Neural crest cell (in vitro differentiated cells): Measurements from ENCODE around the gene LIF. TPM values are rescaled to one million over a fixed set of nuclear protein-coding genes. Genes with fewer than 3 reads are reported as not detected.
A peak's percentile ranks its signal among the peaks of the same experiment; 100 is the strongest.

Experiments used
- DNase-seq: peaks from one replicate; pipeline ENCODE4 v3.0.0; 2021; ENCODE audit warnings: low read depth, mixed read lengths, low spot score
- H3K27ac Mint-ChIP-seq: one replicate; pipeline ENCODE4 v1.8.0; 2021; ENCODE audit warnings: mild to moderate bottlenecking, mixed read lengths; ENCODE audit not compliant: unreplicated experiment
- H3K27me3 Mint-ChIP-seq: 2 replicates; pipeline ENCODE4 v1.8.0; 2021; ENCODE audit warnings: low read depth, mild to moderate bottlenecking, mixed read lengths
- H3K36me3 Mint-ChIP-seq: 2 replicates; pipeline ENCODE4 v1.8.0; 2021; ENCODE audit warnings: low read depth, mild to moderate bottlenecking, mixed read lengths
- H3K4me1 Mint-ChIP-seq: 2 replicates; pipeline ENCODE4 v1.8.0; 2021; ENCODE audit warnings: mixed read lengths
- H3K4me3 Mint-ChIP-seq: one replicate; pipeline ENCODE4 v1.8.0; 2021; ENCODE audit warnings: mild to moderate bottlenecking, mixed read lengths
- H3K9me3 Mint-ChIP-seq: 2 replicates; pipeline ENCODE4 v1.8.0; 2021; ENCODE audit warnings: mixed read lengths
- total RNA-seq: library from RNA; stranded (reverse); gene quantifications from 2 replicates; pipeline ENCODE4 v1.2.1, GENCODE V29; 2021
- TF ChIP-seq, protein P1 (sequence below): fragments of 200-600 bp; sonication (generic); conservative IDR thresholded peaks from 2 replicates; pipeline ENCODE4 v1.5.0; 2021; ENCODE audit warnings: antibody characterized with exemption, mild to moderate bottlenecking

LIF gene
- total RNA-seq, 1 donor from 2014 or later: 1.1 TPM

GRCh38 chr22:30289141-30289979 is 42.8 kb upstream of the LIF start, which contains the start of gene CASTOR1:
Gene CASTOR1, minus strand, starts transcription at chr22:30289505. Its CDS starts 8 bp downstream, at chr22:30289497.
- Mint-ChIP-seq H3K27ac (peak within 1 kb of the TSS; percentile 78), H3K4me3 (peak within 1 kb of the TSS; percentile 94), H3K36me3 (no peaks in the 10 kb centered on the region), H3K9me3 (no peaks in the 10 kb centered on the region), H3K4me1 (peaks cover 16% of the 10 kb centered on the region), H3K27me3 (peaks cover 3% of the 10 kb centered on the region)
- TF ChIP-seq, protein P1, sequence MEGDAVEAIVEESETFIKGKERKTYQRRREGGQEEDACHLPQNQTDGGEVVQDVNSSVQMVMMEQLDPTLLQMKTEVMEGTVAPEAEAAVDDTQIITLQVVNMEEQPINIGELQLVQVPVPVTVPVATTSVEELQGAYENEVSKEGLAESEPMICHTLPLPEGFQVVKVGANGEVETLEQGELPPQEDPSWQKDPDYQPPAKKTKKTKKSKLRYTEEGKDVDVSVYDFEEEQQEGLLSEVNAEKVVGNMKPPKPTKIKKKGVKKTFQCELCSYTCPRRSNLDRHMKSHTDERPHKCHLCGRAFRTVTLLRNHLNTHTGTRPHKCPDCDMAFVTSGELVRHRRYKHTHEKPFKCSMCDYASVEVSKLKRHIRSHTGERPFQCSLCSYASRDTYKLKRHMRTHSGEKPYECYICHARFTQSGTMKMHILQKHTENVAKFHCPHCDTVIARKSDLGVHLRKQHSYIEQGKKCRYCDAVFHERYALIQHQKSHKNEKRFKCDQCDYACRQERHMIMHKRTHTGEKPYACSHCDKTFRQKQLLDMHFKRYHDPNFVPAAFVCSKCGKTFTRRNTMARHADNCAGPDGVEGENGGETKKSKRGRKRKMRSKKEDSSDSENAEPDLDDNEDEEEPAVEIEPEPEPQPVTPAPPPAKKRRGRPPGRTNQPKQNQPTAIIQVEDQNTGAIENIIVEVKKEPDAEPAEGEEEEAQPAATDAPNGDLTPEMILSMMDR: no peak
- peak; percentile 95 for DNase-seq

DNA sequence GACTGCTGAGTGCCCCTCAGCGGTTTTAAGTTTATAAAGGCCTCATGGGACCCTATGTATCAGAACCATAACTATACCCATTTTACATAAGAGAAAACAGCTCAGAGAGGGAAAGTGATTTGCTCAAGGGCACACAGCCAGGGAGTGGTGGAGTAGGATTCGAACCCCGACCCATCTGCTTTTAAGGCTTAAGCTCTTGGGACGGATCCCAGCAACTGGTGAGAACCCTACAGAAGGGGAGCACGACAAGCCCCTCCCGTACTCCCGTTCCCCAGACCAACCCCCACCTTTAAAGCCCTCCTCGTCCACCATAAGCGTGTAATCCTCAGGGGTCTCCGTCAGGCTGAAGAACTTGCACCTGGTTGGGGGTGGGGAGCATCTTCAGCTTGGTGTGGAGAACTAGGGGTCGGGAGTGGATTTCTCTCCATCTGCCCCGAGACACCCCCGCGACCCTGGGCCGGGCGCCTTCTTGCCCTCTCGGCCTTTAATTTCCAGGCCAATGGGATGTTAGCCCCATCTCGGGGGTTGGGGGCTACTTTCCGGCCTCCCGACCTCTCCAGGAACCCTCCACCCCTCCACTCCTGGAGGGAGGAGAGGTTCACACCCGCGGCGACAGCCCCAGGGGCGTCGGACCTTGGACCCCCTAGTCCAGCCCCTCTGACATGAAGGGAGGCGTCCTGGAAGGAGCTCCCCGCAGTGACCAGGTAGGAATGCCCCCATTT is 42.0 kb upstream of the LIF start:
- Mint-ChIP-seq H3K4me3 (peak overlapping the region; percentile 94), H3K27ac (peak overlapping the region; percentile 78), H3K27me3 (peaks cover 3% of the 10 kb centered on the region), H3K4me1 (peaks cover 16% of the 10 kb centered on the region), H3K36me3 (no peaks in the 10 kb centered on the region), H3K9me3 (no peaks in the 10 kb centered on the region)
- DNase-seq: no peak
- TF ChIP-seq, protein P1: no peak

DNA sequence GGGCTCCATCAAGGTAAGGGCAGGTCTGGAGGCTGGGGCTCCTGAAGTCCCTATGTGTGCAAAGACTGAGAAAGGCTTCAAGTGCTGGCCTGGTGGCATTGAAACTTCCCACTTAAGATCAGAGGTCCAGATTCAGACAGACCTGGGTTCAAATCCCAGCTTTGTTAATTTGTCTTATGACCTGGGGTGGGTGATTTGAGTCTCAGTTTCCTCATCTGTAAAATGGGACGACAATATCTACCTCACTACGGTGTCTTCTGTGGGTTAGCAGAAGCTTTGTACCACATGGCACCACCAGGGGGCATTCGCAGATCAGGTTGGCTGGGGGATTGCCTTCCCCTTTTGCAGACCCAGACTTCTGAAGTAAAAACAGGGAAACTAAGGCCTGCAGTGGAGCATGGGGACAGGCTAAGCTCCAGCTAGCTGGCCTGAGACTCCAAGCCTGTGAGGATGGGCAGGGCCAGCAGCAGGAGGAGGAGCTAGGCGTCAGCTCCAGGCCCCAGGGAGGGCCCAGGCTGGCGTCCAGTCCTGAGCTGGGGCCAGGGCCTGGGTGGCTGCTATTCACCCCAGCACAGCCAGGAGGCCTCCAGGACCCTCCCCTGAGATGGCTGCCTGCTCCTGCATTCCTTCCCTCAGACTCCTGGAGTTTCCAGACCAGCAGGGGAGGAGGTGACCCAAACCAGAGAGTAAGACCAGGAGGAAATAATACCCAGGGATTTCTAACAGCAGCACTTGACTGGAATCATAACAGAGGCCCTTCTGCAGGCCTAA is 41.3 kb upstream of the LIF start:
- H3K27me3 Mint-ChIP-seq: peaks cover 3% of the 10 kb centered on the region
- TF ChIP-seq, protein P1: peak; percentile 82
- H3K27ac Mint-ChIP-seq: peak overlapping the region; percentile 78
- peaks cover 16% of the 10 kb centered on the region for H3K4me1 Mint-ChIP-seq
- peak; percentile 67 for DNase-seq
- no peaks in the 10 kb centered on the region for H3K36me3 Mint-ChIP-seq
- H3K4me3 Mint-ChIP-seq: peak overlapping the region; percentile 94
- H3K9me3 Mint-ChIP-seq: no peaks in the 10 kb centered on the region

- peaks cover 3% of the 10 kb centered on the region for H3K27me3 Mint-ChIP-seq
- H3K9me3 Mint-ChIP-seq: no peaks in the 10 kb centered on the region
- H3K27ac Mint-ChIP-seq: peak overlapping the region; percentile 19
- DNase-seq: peak; percentile 71
- peak overlapping the region; percentile 16 for H3K4me3 Mint-ChIP-seq
- peaks cover 16% of the 10 kb centered on the region for H3K4me1 Mint-ChIP-seq
- no peaks in the 10 kb centered on the region for H3K36me3 Mint-ChIP-seq
- TF ChIP-seq, protein P1: peak; percentile 88
Measured at GRCh38 chr22:30286813-30287647, 40.5 kb upstream of the LIF start.
